ENCODE measurements around the gene ELP6.

Gene ELP6

DNA sequence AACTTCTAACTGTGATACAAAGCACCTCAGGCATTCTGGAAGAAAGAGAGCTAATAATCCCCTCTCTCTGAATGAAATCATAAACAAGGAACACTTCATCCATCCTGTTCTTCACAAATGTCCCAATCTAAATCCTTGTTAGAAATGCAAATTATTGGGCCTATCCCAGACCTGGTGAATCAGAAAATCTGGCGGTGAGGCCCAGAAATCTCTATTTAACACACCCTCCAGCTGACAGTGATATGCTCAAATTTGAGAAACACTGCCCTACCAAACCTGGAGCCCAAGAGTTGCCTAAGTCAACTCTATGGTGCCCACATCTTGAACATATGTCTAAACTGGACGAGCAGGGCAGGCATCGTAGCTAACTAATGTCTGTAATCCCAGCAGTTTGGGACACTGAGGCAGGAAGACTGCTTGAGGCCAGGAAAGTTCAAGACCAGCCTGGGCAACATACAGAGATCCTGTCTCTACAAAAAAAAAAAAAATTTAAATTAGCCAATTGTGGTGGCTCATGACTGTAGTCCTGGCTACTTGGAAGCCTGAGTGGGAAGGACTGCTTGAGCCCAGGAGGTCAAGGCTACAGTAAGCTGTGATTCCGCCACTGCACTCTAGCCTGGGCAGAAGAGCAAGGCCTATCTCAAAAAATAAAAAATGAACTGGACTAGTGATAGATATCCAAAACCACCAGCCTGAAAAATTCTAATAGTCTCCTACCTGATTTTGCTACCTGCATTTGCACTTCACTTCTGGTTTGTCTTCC lies 60.9 kb downstream of the ELP6 start:
- Histone ChIP-seq H3K36me3 (replicated peaks) (no peaks in the 10 kb centered on the region), H3K27ac (no peak overlapping the region), H3K4me3 (ENCODE audit: low read depth, low read length) (no peak overlapping the region), H3K27me3 (replicated peaks) (no peaks in the 10 kb centered on the region)
- DNase-seq = no peak
- in situ Hi-C loops (cut with HindIII; ENCODE audit: low pct_ligation_motif_present, low sequenced_read_pairs) = no loop called here
- TF ChIP-seq, protein P1, sequence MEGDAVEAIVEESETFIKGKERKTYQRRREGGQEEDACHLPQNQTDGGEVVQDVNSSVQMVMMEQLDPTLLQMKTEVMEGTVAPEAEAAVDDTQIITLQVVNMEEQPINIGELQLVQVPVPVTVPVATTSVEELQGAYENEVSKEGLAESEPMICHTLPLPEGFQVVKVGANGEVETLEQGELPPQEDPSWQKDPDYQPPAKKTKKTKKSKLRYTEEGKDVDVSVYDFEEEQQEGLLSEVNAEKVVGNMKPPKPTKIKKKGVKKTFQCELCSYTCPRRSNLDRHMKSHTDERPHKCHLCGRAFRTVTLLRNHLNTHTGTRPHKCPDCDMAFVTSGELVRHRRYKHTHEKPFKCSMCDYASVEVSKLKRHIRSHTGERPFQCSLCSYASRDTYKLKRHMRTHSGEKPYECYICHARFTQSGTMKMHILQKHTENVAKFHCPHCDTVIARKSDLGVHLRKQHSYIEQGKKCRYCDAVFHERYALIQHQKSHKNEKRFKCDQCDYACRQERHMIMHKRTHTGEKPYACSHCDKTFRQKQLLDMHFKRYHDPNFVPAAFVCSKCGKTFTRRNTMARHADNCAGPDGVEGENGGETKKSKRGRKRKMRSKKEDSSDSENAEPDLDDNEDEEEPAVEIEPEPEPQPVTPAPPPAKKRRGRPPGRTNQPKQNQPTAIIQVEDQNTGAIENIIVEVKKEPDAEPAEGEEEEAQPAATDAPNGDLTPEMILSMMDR (IDR thresholded peaks at IDR 0.05; ENCODE audit: low read depth, low read length, missing control alignments) = no peak
